OCI-LY7 (cell line): ENCODE results near the gene DDX21. TPM values are rescaled to one million over a fixed set of nuclear protein-coding genes. Genes with fewer than 3 reads are reported as not detected.
"Not testable (repeated sequence)": the region's sequence is repeated elsewhere in the genome, so short reads cannot be mapped to it uniquely, and the experiment has no call there.

ENCODE experiments used
- BruUV-seq: library from RNA; stranded (reverse); fragments of 400-500 nt; replicated peaks from 2 replicates; lab custom pipeline; 2021; lab: Mats Ljungman, UMichigan
- CTCF ChIA-PET: fragments of 300-600 bp; sonication (Branson Sonifier 250); formaldehyde crosslinking; loops from one replicate; lab custom pipeline; 2022; ENCODE audit warnings: antibody characterized with exemption; ENCODE audit not compliant: unreplicated experiment; lab: Charles Lee
- POLR2A ChIA-PET: fragments of 300-600 bp; sonication (Branson Sonifier 250); formaldehyde crosslinking; loops from one replicate; lab custom pipeline; 2022; ENCODE audit warnings: antibody characterized with exemption; lab: Charles Lee
- DNase-seq: peaks from one replicate; pipeline ENCODE4 v3.0.0-alpha.2; 2015; ENCODE audit warnings: low spot score
- H2AFZ ChIP-seq: fragments of 200-600 bp; sonication (generic), shearing (Covaris generic); 2 replicates; pipeline ENCODE4 v1.6.1; 2014; ENCODE audit warnings: mild to moderate bottlenecking, antibody characterized with exemption, low read length, moderate library complexity
- H3K27ac ChIP-seq: fragments of 200-600 bp; sonication (generic); 2 replicates; pipeline ENCODE4 v1.5.1; 2014; ENCODE audit warnings: mixed run types, low read depth, mild to moderate bottlenecking, moderate library complexity, low read length, inconsistent platforms; ENCODE audit not compliant: poor library complexity, severe bottlenecking
- H3K36me3 ChIP-seq: fragments of 200-600 bp; sonication (generic); 2 replicates; pipeline ENCODE4 v1.6.1; 2014; ENCODE audit warnings: mild to moderate bottlenecking, antibody characterized with exemption, low read length, moderate library complexity, mixed read lengths; ENCODE audit not compliant: insufficient read depth
- H3K4me1 ChIP-seq: fragments of 200-600 bp; sonication (generic); 2 replicates; pipeline ENCODE4 v1.5.1; 2014; ENCODE audit warnings: mild to moderate bottlenecking, low read length; ENCODE audit not compliant: insufficient read depth, poor library complexity, severe bottlenecking
- H3K4me2 ChIP-seq: fragments of 200-600 bp; sonication (generic); 2 replicates; pipeline ENCODE4 v1.6.1; 2014; ENCODE audit warnings: mild to moderate bottlenecking, low read length
- H3K4me3 ChIP-seq: fragments of 200-600 bp; sonication (generic); 2 replicates; pipeline ENCODE4 v1.5.1; 2014; ENCODE audit warnings: mild to moderate bottlenecking, low read depth, low read length; ENCODE audit not compliant: poor library complexity, severe bottlenecking
- H3K79me2 ChIP-seq: fragments of 200-600 bp; sonication (generic); 2 replicates; pipeline ENCODE4 v1.6.1; 2016; ENCODE audit warnings: low read depth, mild to moderate bottlenecking, low read length, moderate library complexity, mixed read lengths; ENCODE audit not compliant: insufficient read depth
- H3K9me2 ChIP-seq: fragments of 200-600 bp; sonication (generic); 2 replicates; pipeline ENCODE4 v1.6.1; 2016; ENCODE audit warnings: mild to moderate bottlenecking, low read length, mixed read lengths; ENCODE audit not compliant: insufficient read depth
- H3K9me3 ChIP-seq: fragments of 200-600 bp; sonication (generic); 2 replicates; pipeline ENCODE4 v1.6.1; 2014; ENCODE audit warnings: mild to moderate bottlenecking, mixed run types, low read length, mixed read lengths
- H4K20me1 ChIP-seq: fragments of 200-600 bp; sonication (generic); 2 replicates; pipeline ENCODE4 v1.6.1; 2014; ENCODE audit warnings: mild to moderate bottlenecking, antibody characterized with exemption, low read length, moderate library complexity, mixed read lengths; ENCODE audit not compliant: insufficient read depth
- CTCF ChIP-seq: fragments of 200-600 bp; sonication (generic); conservative IDR thresholded peaks from 2 replicates; pipeline ENCODE4 v1.5.1; 2014; ENCODE audit warnings: mild to moderate bottlenecking, antibody characterized with exemption, low read length, moderate library complexity, mixed read lengths
- EZH2phosphoT487 ChIP-seq: fragments of 200-600 bp; sonication (generic); IDR thresholded peaks from 2 replicates; pipeline ENCODE4 v1.6.1; 2018; ENCODE audit warnings: low read depth, borderline replicate concordance, mild to moderate bottlenecking, mixed run types, antibody characterized with exemption, low read length, moderate library complexity, mixed read lengths
- intact Hi-C: fragments of 100-400 bp; cut with micrococcal nuclease; formaldehyde crosslinking; loops from one replicate; pipeline ENCODE4 v1.10.0; 2022; ENCODE audit not compliant: unreplicated experiment
- total RNA-seq, 2 experiments: library from RNA; depleted of rRNA in 1 of 2; stranded (reverse); fragments of >200 nt in 1 of 2; shearing (Covaris generic) in 1 of 2; gene quantifications; 2 replicates each; pipeline ENCODE4 v1.2.3, GENCODE V29; 2014 to 2022

DDX21 gene
- total RNA-seq, 2 experiments from 2014 or later, result 107 to 159 TPM

- no peaks in the 10 kb centered on the region for H3K9me2 ChIP-seq
- H3K4me2 ChIP-seq, result no peak overlapping the region
- H3K4me1 ChIP-seq, result no peaks in the 10 kb centered on the region
- ChIA-PET CTCF (no interaction called here), POLR2A (interaction anchor here (0.5 to 1.2 kb wide), 3 partner anchors 9 to 935 kb away, joined by 3 to 5 read pairs (median 3); no protein-coding TSS in a partner anchor)
- H3K27ac ChIP-seq, result no peak overlapping the region
- DNase-seq, result no peak
- no peak overlapping the region for H3K4me3 ChIP-seq
- H4K20me1 ChIP-seq, result no peaks in the 10 kb centered on the region
- H3K79me2 ChIP-seq, result no peaks in the 10 kb centered on the region
- H3K9me3 ChIP-seq, result no peaks in the 10 kb centered on the region
- H2AFZ ChIP-seq, result no peak overlapping the region
- peaks cover 36% of the 10 kb centered on the region; the same call in 1 of the 2 replicates for H3K36me3 ChIP-seq
- no peak for TF ChIP-seq EZH2phosphoT487
- no peak for TF ChIP-seq CTCF
- BruUV-seq, result no TSS peak
- intact Hi-C loops, result loop anchor here (10.0 kb wide), 1 partner anchor 385 kb away; no protein-coding TSS in a partner anchor
These were observed 54.2 kb downstream of the DDX21 start for GRCh38 chr10:69010151-69010640.

- H4K20me1 ChIP-seq, DNase-seq, H3K4me2 ChIP-seq, POLR2A ChIA-PET, H3K79me2 ChIP-seq, BruUV-seq, H3K9me2 ChIP-seq, H3K9me3 ChIP-seq, H3K4me3 ChIP-seq, H3K27ac ChIP-seq, CTCF ChIA-PET, H3K4me1 ChIP-seq, H2AFZ ChIP-seq: not testable (repeated sequence)
- intact Hi-C loops, result loop anchor here (10.0 kb wide), 1 partner anchor 382 kb away; no protein-coding TSS in a partner anchor
- H3K36me3 ChIP-seq, result peaks cover 34% of the 10 kb centered on the region
These were observed 56.8 kb downstream of the DDX21 start for GRCh38 chr10:69012778-69013177.

GRCh38 chr10:69014171-69014570, 58.2 kb downstream of the DDX21 start:
- TF ChIP-seq EZH2phosphoT487 (no peak), CTCF (no peak)
- Histone ChIP-seq H4K20me1 (no peaks in the 10 kb centered on the region), H3K9me3 (no peaks in the 10 kb centered on the region), H3K9me2 (no peaks in the 10 kb centered on the region), H3K79me2 (no peaks in the 10 kb centered on the region), H3K36me3 (peaks cover 33% of the 10 kb centered on the region), H3K4me1 (no peaks in the 10 kb centered on the region), H3K4me2 (no peak overlapping the region), H2AFZ (no peak overlapping the region), H3K4me3 (no peak overlapping the region), H3K27ac (no peak overlapping the region)
- CTCF ChIA-PET, result no interaction called here
- intact Hi-C loops, result loop anchor here (10.0 kb wide), 1 partner anchor 381 kb away; no protein-coding TSS in a partner anchor
- no peak for DNase-seq
- POLR2A ChIA-PET, result interaction anchor here (1.4 kb wide), 1 partner anchor 95 kb away, joined by 4 read pairs; no protein-coding TSS in a partner anchor
- no TSS peak for BruUV-seq
